HL-60 (cell line): Measurements from ENCODE around the gene PTPRD.

Experiments
- GABPA ChIP-seq: IDR thresholded peaks from 2 replicates; pipeline ENCODE4 v1.6.1; 2012; ENCODE audit warnings: low read depth
- SPI1 ChIP-seq: IDR thresholded peaks from 2 replicates; pipeline ENCODE4 v1.6.1; 2012; ENCODE audit warnings: low read depth, mild to moderate bottlenecking, borderline replicate concordance
- TF ChIP-seq, protein P1 (sequence below): IDR thresholded peaks from one replicate; pipeline ENCODE4 v1.5.1; 2011; ENCODE audit warnings: low read length, control low read depth, inconsistent platforms; ENCODE audit not compliant: insufficient read depth

DNA sequence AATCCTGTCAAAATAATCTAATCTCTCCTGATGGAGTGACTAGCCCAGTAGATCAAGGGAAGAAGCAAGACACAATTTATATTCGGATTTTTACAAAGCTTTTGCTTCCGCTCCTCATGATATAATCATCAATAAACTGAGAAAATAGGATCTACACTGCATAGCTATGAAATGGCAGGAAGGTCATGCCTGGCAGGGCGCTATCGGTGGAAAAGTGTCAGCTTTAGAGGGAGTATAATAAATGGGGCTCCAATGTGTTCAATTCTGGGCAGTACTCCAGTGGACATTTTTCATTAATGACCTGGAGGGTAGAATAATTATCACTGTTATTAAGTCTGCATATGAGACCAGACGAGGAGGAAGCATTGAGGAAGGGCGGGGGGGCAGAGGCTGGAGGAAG lies 1799.9 kb downstream of the PTPRD start:
- TF ChIP-seq, protein P1, sequence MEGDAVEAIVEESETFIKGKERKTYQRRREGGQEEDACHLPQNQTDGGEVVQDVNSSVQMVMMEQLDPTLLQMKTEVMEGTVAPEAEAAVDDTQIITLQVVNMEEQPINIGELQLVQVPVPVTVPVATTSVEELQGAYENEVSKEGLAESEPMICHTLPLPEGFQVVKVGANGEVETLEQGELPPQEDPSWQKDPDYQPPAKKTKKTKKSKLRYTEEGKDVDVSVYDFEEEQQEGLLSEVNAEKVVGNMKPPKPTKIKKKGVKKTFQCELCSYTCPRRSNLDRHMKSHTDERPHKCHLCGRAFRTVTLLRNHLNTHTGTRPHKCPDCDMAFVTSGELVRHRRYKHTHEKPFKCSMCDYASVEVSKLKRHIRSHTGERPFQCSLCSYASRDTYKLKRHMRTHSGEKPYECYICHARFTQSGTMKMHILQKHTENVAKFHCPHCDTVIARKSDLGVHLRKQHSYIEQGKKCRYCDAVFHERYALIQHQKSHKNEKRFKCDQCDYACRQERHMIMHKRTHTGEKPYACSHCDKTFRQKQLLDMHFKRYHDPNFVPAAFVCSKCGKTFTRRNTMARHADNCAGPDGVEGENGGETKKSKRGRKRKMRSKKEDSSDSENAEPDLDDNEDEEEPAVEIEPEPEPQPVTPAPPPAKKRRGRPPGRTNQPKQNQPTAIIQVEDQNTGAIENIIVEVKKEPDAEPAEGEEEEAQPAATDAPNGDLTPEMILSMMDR = no peak
- TF ChIP-seq SPI1 = no peak
- no peak for TF ChIP-seq GABPA
